SK-N-SH treated with all-trans-retinoic acid at 6 μM for 48 hours (cell line): Measurements from ENCODE around the gene TMEM138.

Source experiments
- ARNTL ChIP-seq: fragments of 450-650 bp; formaldehyde crosslinking; IDR thresholded peaks from 2 replicates; pipeline ENCODE4 v1.5.0; 2020; ENCODE audit warnings: low read depth, mild to moderate bottlenecking, moderate library complexity, borderline replicate concordance
- CSRNP3 ChIP-seq: fragments of 250-450 bp; sonication (Bioruptor Pico); IDR thresholded peaks from 2 replicates; pipeline ENCODE4 v1.5.1; 2021; ENCODE audit warnings: mild to moderate bottlenecking, moderate library complexity
- OSR1 ChIP-seq: fragments of 250-450 bp; sonication (Bioruptor Pico); IDR thresholded peaks from 2 replicates; pipeline ENCODE4 v1.8.0; 2022; ENCODE audit warnings: moderate library complexity, mild to moderate bottlenecking, inconsistent platforms
- PATZ1 ChIP-seq: fragments of 250-450 bp; sonication (Bioruptor Pico); IDR thresholded peaks from 2 replicates; pipeline ENCODE4 v1.8.0; 2020; ENCODE audit warnings: mild to moderate bottlenecking, moderate library complexity, borderline replicate concordance
- PPARA ChIP-seq: fragments of 250-450 bp; sonication (Bioruptor Pico); IDR thresholded peaks from 2 replicates; pipeline ENCODE4 v1.5.0; 2020; ENCODE audit warnings: mild to moderate bottlenecking, borderline replicate concordance
- RARB ChIP-seq: fragments of 250-450 bp; sonication (Bioruptor Pico); IDR thresholded peaks from 2 replicates; pipeline ENCODE4 v1.8.0; 2021; ENCODE audit warnings: mild to moderate bottlenecking, moderate library complexity
- TCF4 ChIP-seq: fragments of 250-450 bp; sonication (Bioruptor Pico); IDR thresholded peaks from 2 replicates; pipeline ENCODE4 v1.8.0; 2021; ENCODE audit warnings: mild to moderate bottlenecking, moderate library complexity, borderline replicate concordance
- TOX ChIP-seq: fragments of 250-450 bp; sonication (Bioruptor Pico); IDR thresholded peaks from 2 replicates; pipeline ENCODE4 v1.8.0; 2021; ENCODE audit warnings: mild to moderate bottlenecking, moderate library complexity, borderline replicate concordance
- ZC3H10 ChIP-seq: fragments of 250-450 bp; sonication (Bioruptor Pico); IDR thresholded peaks from 2 replicates; pipeline ENCODE4 v1.5.1; 2021; ENCODE audit warnings: mild to moderate bottlenecking, moderate library complexity
- ZFP3 ChIP-seq: fragments of 250-450 bp; sonication (Bioruptor Pico); IDR thresholded peaks from 2 replicates; pipeline ENCODE4 v1.5.0; 2020; ENCODE audit warnings: mild to moderate bottlenecking, moderate library complexity
- ZFP30 ChIP-seq: fragments of 450-650 bp; formaldehyde crosslinking; IDR thresholded peaks from 2 replicates; pipeline ENCODE4 v1.5.0; 2022; ENCODE audit warnings: mild to moderate bottlenecking, moderate library complexity
- ZNF8 ChIP-seq: fragments of 450-650 bp; formaldehyde crosslinking; IDR thresholded peaks from 2 replicates; pipeline ENCODE4 v1.5.0; 2020; ENCODE audit warnings: mild to moderate bottlenecking, moderate library complexity

GRCh38 chr11:61357233-61357893 lies 4.8 kb upstream of the TMEM138 start:
- TF ChIP-seq PPARA (CRISPR knock-in tag): no peak
- TF ChIP-seq TOX (CRISPR knock-in tag): no peak
- TF ChIP-seq PATZ1 (CRISPR knock-in tag): no peak
- TF ChIP-seq OSR1 (CRISPR knock-in tag): no peak
- TF ChIP-seq ZNF8 (CRISPR knock-in tag): no peak
- no peak for TF ChIP-seq ZFP30 (CRISPR knock-in tag)
- TF ChIP-seq CSRNP3 (CRISPR knock-in tag): no peak
- TF ChIP-seq ZC3H10: no peak
- TF ChIP-seq ARNTL (CRISPR knock-in tag): no peak
- no peak for TF ChIP-seq RARB
- no peak for TF ChIP-seq ZFP3 (CRISPR knock-in tag)
- TF ChIP-seq TCF4 (CRISPR knock-in tag): no peak
